Activated gamma-delta T cell treated with anti-CD3 and anti-CD28 coated beads, Interleukin-2, amount 50 U/mL, for 16 hours (primary cell): ENCODE data around the gene SLC38A3.
"Not testable (repeated sequence)": the region's sequence is repeated elsewhere in the genome, so short reads cannot be mapped to it uniquely, and the experiment has no call there.

Experiments used
- DNase-seq: peaks from one replicate; pipeline ENCODE4 v3.0.0-alpha.2; 2020; ENCODE audit warnings: low read depth

Gene SLC38A3

GRCh38 chr3:50255251-50255615 lies 50.2 kb downstream of the SLC38A3 start:
- no peak for DNase-seq

- DNase-seq: no peak
Observed at GRCh38 chr3:50256978-50257890, 52.2 kb downstream of the SLC38A3 start.

GRCh38 chr3:50258029-50258680 lies 53.1 kb downstream of the SLC38A3 start:
- DNase-seq: no peak

- no peak for DNase-seq
Observed at GRCh38 chr3:50258979-50259378, 53.9 kb downstream of the SLC38A3 start.

GRCh38 chr3:50259432-50260026 lies 54.5 kb downstream of the SLC38A3 start:
- DNase-seq: no peak

- peak; percentile 72 for DNase-seq
Observed at GRCh38 chr3:50260027-50260941, 55.2 kb downstream of the SLC38A3 start.

GRCh38 chr3:50260942-50261441 lies 55.9 kb downstream of the SLC38A3 start:
- DNase-seq: no peak

- DNase-seq: no peak
Observed at GRCh38 chr3:50261505-50261904, 56.4 kb downstream of the SLC38A3 start.

- DNase-seq: not testable (repeated sequence)
Observed at GRCh38 chr3:50262200-50262599, 57.1 kb downstream of the SLC38A3 start.

- DNase-seq: no peak
Observed at GRCh38 chr3:50262778-50263177, 57.7 kb downstream of the SLC38A3 start.

GRCh38 chr3:50263478-50264382 lies 58.7 kb downstream of the SLC38A3 start:
- no peak for DNase-seq

GRCh38 chr3:50264383-50264963 lies 59.4 kb downstream of the SLC38A3 start:
- DNase-seq: no peak

- DNase-seq: no peak
Observed at GRCh38 chr3:50264964-50265485, 60.0 kb downstream of the SLC38A3 start.

- no peak for DNase-seq
Observed at GRCh38 chr3:50265571-50265970, 60.5 kb downstream of the SLC38A3 start.

- no peak for DNase-seq
Observed at GRCh38 chr3:50266017-50266416, 60.9 kb downstream of the SLC38A3 start.

GRCh38 chr3:50266836-50267235 lies 61.8 kb downstream of the SLC38A3 start:
- no peak for DNase-seq

- DNase-seq: no peak
Observed at GRCh38 chr3:50267280-50267913, 62.3 kb downstream of the SLC38A3 start.

GRCh38 chr3:50268276-50268675 lies 63.2 kb downstream of the SLC38A3 start:
- no peak for DNase-seq

GRCh38 chr3:50268703-50269451 lies 63.8 kb downstream of the SLC38A3 start, which contains the start of gene SEMA3B:
TSS of gene SEMA3B (plus strand) at chr3:50269147. CDS start at chr3:50269241, 94 bp downstream.
- DNase-seq: no peak
